ENCODE measurements around the gene MAD1L1.

Gene MAD1L1

GRCh38 chr7:2199528-2199927 is 33.2 kb downstream of the MAD1L1 start:
- H3K27me3 ChIP-seq (ENCODE audit: insufficient read depth, low read length, poor library complexity), result no peaks in the 10 kb centered on the region
- H3K36me3 ChIP-seq (ENCODE audit: insufficient read depth, low read length), result peaks cover 89% of the 10 kb centered on the region
- H3K79me2 ChIP-seq (ENCODE audit: insufficient read depth, low read length), result peaks cover 4% of the 10 kb centered on the region
- no peaks in the 10 kb centered on the region for H3K4me1 ChIP-seq (ENCODE audit: insufficient read depth, low read length)
- no peak overlapping the region for H2AFZ ChIP-seq (ENCODE audit: low read depth, low read length)
- no peak overlapping the region for H3K4me2 ChIP-seq (ENCODE audit: insufficient read depth, low read length)
- H3K4me3 ChIP-seq (ENCODE audit: low read depth in 1 of 2, low read length in 2 of 2), result no peak overlapping the region
- no peaks in the 10 kb centered on the region for H3K9me3 ChIP-seq (ENCODE audit: insufficient read depth, low read length, severe bottlenecking)
- peaks cover 45% of the 10 kb centered on the region for H4K20me1 ChIP-seq (ENCODE audit: insufficient read depth, low read length)
- DNase-seq, result no peak
- TF ChIP-seq EZH2 (IDR thresholded peaks at IDR 0.05; ENCODE audit: borderline replicate concordance, low read depth, low read length, severe bottlenecking) (no peak), CTCF (IDR thresholded peaks at IDR 0.05; ENCODE audit: borderline replicate concordance, extremely low read depth, low read length, poor library complexity, severe bottlenecking) (no peak)
- no peak overlapping the region for H3K27ac ChIP-seq (ENCODE audit: low read length)
- H3K9ac ChIP-seq (ENCODE audit: low read depth, low read length), result no peak overlapping the region
- ATAC-seq (ENCODE audit: insufficient read depth, low read depth), result no peak

DNA sequence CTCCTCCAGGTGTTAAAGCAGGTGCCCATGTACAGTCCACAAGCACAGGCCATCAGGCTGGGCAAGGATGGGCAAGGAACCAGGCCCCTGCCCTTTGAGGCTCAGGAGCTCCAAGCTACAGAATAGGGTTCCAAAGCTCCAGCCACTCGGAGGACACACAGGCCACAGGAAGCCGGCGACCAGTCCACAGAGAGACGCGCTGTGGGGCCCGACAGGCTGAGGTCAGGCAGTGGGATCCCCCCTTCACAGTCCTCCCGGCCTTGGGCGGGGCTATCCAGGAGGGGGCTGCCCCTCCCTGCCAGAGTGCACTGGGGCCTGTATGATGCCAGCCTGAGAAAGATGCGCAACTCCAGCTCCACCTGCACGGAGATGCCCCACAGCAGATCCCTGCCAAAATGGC is 34.0 kb downstream of the MAD1L1 start:
- Histone ChIP-seq H4K20me1 (ENCODE audit: insufficient read depth, low read length) (peaks cover 40% of the 10 kb centered on the region), H3K36me3 (ENCODE audit: insufficient read depth, low read length) (peaks cover 87% of the 10 kb centered on the region), H3K4me1 (ENCODE audit: insufficient read depth, low read length) (no peaks in the 10 kb centered on the region), H3K27me3 (ENCODE audit: insufficient read depth, low read length, poor library complexity) (no peaks in the 10 kb centered on the region), H3K79me2 (ENCODE audit: insufficient read depth, low read length) (peaks cover 4% of the 10 kb centered on the region), H3K4me3 (ENCODE audit: low read depth in 1 of 2, low read length in 2 of 2) (no peak overlapping the region), H2AFZ (ENCODE audit: low read depth, low read length) (no peak overlapping the region), H3K9ac (ENCODE audit: low read depth, low read length) (no peak overlapping the region), H3K27ac (ENCODE audit: low read length) (no peak overlapping the region), H3K4me2 (ENCODE audit: insufficient read depth, low read length) (no peak overlapping the region), H3K9me3 (ENCODE audit: insufficient read depth, low read length, severe bottlenecking) (no peaks in the 10 kb centered on the region)
- no peak for DNase-seq
- no peak for ATAC-seq (ENCODE audit: insufficient read depth, low read depth)
- TF ChIP-seq CTCF (IDR thresholded peaks at IDR 0.05; ENCODE audit: borderline replicate concordance, extremely low read depth, low read length, poor library complexity, severe bottlenecking) (no peak), EZH2 (IDR thresholded peaks at IDR 0.05; ENCODE audit: borderline replicate concordance, low read depth, low read length, severe bottlenecking) (no peak)

- Histone ChIP-seq H3K27ac (ENCODE audit: low read length) (no peak overlapping the region), H3K9me3 (ENCODE audit: insufficient read depth, low read length, severe bottlenecking) (no peaks in the 10 kb centered on the region), H3K9ac (ENCODE audit: low read depth, low read length) (no peak overlapping the region), H3K4me3 (ENCODE audit: low read depth in 1 of 2, low read length in 2 of 2) (no peak overlapping the region), H2AFZ (ENCODE audit: low read depth, low read length) (no peak overlapping the region), H3K36me3 (ENCODE audit: insufficient read depth, low read length) (peaks cover 89% of the 10 kb centered on the region), H4K20me1 (ENCODE audit: insufficient read depth, low read length) (peaks cover 37% of the 10 kb centered on the region), H3K79me2 (ENCODE audit: insufficient read depth, low read length) (peaks cover 4% of the 10 kb centered on the region), H3K4me1 (ENCODE audit: insufficient read depth, low read length) (no peaks in the 10 kb centered on the region), H3K4me2 (ENCODE audit: insufficient read depth, low read length) (no peak overlapping the region), H3K27me3 (ENCODE audit: insufficient read depth, low read length, poor library complexity) (no peaks in the 10 kb centered on the region)
- DNase-seq (no peak), ATAC-seq (ENCODE audit: insufficient read depth, low read depth) (no peak)
- TF ChIP-seq CTCF (IDR thresholded peaks at IDR 0.05; ENCODE audit: borderline replicate concordance, extremely low read depth, low read length, poor library complexity, severe bottlenecking), result no peak
- TF ChIP-seq EZH2 (IDR thresholded peaks at IDR 0.05; ENCODE audit: borderline replicate concordance, low read depth, low read length, severe bottlenecking), result no peak
Observed at GRCh38 chr7:2198206-2198605, 34.5 kb downstream of the MAD1L1 start.

Measured in DND-41 (cell line).